ENCODE results near the gene SLC6A18.
A peak's percentile ranks its signal among the peaks of the same experiment; 100 is the strongest.

SLC6A18 gene

DNA sequence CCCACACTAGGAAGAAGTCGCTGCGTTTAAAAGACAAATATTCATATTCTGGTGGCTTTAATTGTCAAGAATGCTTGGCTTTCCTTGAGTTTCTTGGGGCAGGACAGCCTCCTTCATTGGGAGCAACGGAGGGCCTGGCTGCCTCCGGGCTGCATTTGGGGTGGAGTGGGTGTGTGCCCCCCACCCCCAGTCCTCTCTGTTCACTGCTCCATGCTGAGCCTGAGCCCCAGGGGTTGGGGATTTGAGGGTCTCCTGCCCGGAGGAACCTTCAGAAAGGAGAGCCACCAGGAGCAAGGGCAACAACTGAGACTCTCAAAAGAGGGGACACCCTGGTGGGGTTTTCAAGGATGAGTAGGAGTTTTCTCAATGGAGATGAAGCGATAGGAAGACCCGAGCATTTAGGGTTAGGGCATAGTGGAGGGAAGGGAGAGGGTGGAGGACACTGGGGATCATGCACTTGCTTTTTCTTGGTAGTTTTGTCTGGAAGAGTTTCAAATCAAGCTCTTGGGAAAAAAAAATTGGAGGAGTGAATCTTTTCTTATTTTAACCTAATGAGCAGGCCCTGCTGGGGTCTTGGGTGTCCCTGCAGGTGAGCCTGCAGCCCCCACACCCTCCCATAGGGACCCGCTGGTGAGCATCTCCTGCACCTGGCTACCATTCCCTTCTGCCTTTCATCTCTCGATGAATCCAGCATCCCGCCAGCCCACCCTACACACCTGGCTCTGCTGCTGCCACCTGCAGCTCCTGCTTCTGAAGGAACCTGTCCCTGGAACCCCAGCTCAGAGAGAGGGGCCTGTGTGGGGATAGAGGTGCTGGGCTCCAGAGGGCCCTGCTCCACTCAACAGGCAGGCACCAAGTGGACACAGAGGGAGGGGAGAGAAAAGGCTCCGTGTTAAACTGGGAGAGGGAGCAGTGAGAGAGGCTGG, 19.7 kb upstream of the SLC6A18 start:
- TF ChIP-seq CTCF (IDR thresholded peaks at IDR 0.05; ENCODE audit: extremely low read depth, insufficient read depth, missing control alignments): no peak
- in situ Hi-C loops (cut with MboI; ENCODE audit: low pct_unique_long_range_greater_than_20kb, low sequenced_read_pairs, unreplicated experiment): no loop called here
- no peak for DNase-seq (ENCODE audit: low spot score)

- TF ChIP-seq CTCF (IDR thresholded peaks at IDR 0.05; ENCODE audit: extremely low read depth, insufficient read depth, missing control alignments): no peak
- in situ Hi-C loops (cut with MboI; ENCODE audit: low pct_unique_long_range_greater_than_20kb, low sequenced_read_pairs, unreplicated experiment): no loop called here
- DNase-seq (ENCODE audit: low spot score): no peak
Observed at GRCh38 chr5:1206521-1207412, 18.4 kb upstream of the SLC6A18 start.

DNA sequence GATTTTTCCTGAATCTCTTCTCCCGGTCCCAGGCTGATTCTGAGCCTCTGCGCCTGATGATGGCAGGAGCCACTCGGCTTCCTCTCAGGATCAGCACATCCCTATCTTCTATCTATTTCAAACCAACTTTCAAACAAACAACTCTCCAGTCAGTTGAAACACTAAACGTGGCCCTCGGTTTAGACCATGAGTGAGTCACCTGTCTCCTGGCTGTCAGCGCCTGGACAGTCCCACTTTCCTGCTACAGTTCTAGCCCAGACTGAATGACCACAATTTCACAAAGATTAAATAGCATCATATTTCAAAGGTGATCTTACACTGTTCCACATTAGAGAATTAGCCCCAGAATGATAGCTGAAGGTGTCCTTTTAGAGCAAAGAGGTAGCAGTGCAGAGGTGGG, 17.6 kb upstream of the SLC6A18 start:
- no peak for TF ChIP-seq CTCF (IDR thresholded peaks at IDR 0.05; ENCODE audit: extremely low read depth, insufficient read depth, missing control alignments)
- in situ Hi-C loops (cut with MboI; ENCODE audit: low pct_unique_long_range_greater_than_20kb, low sequenced_read_pairs, unreplicated experiment): no loop called here

DNA sequence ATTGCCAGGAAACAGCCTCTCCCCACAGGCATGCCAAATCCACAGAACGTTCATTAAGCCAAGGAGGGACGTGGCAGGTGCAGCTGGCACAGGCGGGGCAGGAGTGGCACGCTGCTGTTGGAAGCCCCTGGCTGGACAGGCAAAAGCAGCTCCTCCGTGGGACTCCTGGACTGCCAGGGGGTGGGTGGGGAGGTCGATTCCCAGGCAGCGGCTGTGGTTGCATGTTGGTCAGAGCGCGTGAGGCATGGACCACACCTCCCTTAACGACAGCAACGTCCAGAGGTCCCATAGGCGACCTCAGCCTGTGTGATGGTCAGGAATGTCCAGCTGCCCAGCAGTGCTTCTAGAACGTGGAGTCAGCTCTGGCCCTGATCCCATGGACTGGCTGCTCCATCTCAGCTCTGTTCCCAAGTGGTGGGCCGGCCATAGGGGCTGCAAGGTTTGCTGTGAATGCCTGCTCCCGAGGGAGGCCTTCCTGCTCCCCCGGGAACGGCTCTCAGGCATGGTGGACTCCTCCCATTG, 16.9 kb upstream of the SLC6A18 start:
- no peak for TF ChIP-seq CTCF (IDR thresholded peaks at IDR 0.05; ENCODE audit: extremely low read depth, insufficient read depth, missing control alignments)
- DNase-seq (ENCODE audit: low spot score): no peak
- in situ Hi-C loops (cut with MboI; ENCODE audit: low pct_unique_long_range_greater_than_20kb, low sequenced_read_pairs, unreplicated experiment): no loop called here

More for the DNA sequence above, 17.6 kb upstream of the SLC6A18 start:
- DNase-seq (ENCODE audit: low spot score): no peak

GRCh38 chr5:1208743-1209488, 16.3 kb upstream of the SLC6A18 start:
- in situ Hi-C loops (cut with MboI; ENCODE audit: low pct_unique_long_range_greater_than_20kb, low sequenced_read_pairs, unreplicated experiment): no loop called here
- DNase-seq (ENCODE audit: low spot score): peak; percentile 60
- TF ChIP-seq CTCF (IDR thresholded peaks at IDR 0.05; ENCODE audit: extremely low read depth, insufficient read depth, missing control alignments): peak; percentile 36

DNA sequence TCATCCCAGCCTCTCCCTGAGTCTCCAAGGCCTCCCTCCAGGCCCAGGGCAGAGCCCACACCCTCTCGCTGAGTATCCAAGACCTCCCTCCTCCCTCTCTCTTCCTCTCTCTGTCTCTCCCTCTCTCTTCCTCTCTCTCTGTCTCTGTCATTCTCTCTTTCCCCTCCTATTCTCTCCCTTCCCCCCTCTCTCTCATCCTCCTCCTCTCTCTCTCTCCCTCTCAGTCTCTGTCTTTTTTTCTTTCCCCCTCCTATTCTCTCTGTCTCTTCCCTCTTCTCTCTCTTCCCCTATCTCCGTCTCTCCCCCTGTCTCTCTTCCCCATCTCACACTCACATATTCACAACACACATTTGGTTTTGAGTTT, 15.7 kb upstream of the SLC6A18 start:
- no peak for TF ChIP-seq CTCF (IDR thresholded peaks at IDR 0.05; ENCODE audit: extremely low read depth, insufficient read depth, missing control alignments)
- in situ Hi-C loops (cut with MboI; ENCODE audit: low pct_unique_long_range_greater_than_20kb, low sequenced_read_pairs, unreplicated experiment): no loop called here
- no peak for DNase-seq (ENCODE audit: low spot score)
